Brain microvascular endothelial cell (primary cell): ENCODE measurements around the gene SLC22A23.
A peak's percentile ranks its signal among the peaks of the same experiment; 100 is the strongest.

Experiments
- DNase-seq: peaks from one replicate; pipeline ENCODE4 v3.0.0-alpha.2; 2020
- H3K27ac ChIP-seq: fragments of 250-450 bp; sonication (Bioruptor Pico); 2 replicates; pipeline ENCODE4 v1.5.1; 2020; ENCODE audit warnings: mild to moderate bottlenecking, moderate library complexity
- H3K27me3 ChIP-seq: fragments of 250-450 bp; sonication (Bioruptor Pico); replicated peaks from 2 replicates; pipeline ENCODE4 v1.5.1; 2020; ENCODE audit warnings: mild to moderate bottlenecking
- H3K36me3 ChIP-seq: fragments of 250-450 bp; sonication (Bioruptor Pico); replicated peaks from 2 replicates; pipeline ENCODE4 v1.5.1; 2020; ENCODE audit warnings: mild to moderate bottlenecking
- H3K4me3 ChIP-seq: 2 replicates; pipeline ENCODE4 v1.5.1; 2011; ENCODE audit warnings: low read depth, mild to moderate bottlenecking, control low read depth, low read length, moderate library complexity
- in situ Hi-C: cut with HindIII; loops from 2 replicates; pipeline ENCODE4 v1.10.0; 2017; ENCODE audit warnings: low sequenced_read_pairs, low pct_ligation_motif_present
- TF ChIP-seq, protein P1 (sequence below): IDR thresholded peaks from 2 replicates; pipeline ENCODE4 v1.5.1; 2011; ENCODE audit warnings: low read depth, mild to moderate bottlenecking, moderate library complexity, low read length, control low read depth, inconsistent platforms; ENCODE audit errors: missing control alignments

SLC22A23 gene

DNA sequence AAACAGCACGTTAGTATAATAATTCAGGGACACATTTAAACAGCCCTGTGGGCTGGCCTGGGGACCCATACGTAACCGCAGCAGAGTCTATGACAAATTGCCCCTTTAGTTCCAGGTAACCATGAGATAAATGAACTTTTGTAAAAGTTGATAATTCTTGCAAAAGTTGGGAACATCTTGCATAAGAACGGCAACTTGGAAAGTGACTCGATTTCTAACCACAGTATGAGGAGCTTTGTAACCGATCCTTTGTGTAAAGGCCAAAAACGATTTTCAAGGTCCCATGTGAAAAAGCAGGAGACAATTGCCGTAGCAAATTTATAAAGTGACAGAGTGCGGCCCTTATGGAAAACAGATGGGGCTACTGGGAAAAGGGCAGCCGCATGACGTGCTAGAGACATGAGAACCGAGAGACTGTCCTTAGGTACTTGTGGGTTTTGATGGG is 116.5 kb downstream of the SLC22A23 start:
- TF ChIP-seq, protein P1, sequence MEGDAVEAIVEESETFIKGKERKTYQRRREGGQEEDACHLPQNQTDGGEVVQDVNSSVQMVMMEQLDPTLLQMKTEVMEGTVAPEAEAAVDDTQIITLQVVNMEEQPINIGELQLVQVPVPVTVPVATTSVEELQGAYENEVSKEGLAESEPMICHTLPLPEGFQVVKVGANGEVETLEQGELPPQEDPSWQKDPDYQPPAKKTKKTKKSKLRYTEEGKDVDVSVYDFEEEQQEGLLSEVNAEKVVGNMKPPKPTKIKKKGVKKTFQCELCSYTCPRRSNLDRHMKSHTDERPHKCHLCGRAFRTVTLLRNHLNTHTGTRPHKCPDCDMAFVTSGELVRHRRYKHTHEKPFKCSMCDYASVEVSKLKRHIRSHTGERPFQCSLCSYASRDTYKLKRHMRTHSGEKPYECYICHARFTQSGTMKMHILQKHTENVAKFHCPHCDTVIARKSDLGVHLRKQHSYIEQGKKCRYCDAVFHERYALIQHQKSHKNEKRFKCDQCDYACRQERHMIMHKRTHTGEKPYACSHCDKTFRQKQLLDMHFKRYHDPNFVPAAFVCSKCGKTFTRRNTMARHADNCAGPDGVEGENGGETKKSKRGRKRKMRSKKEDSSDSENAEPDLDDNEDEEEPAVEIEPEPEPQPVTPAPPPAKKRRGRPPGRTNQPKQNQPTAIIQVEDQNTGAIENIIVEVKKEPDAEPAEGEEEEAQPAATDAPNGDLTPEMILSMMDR = no peak
- Histone ChIP-seq H3K27ac (peak overlapping the region; percentile 60), H3K36me3 (no peaks in the 10 kb centered on the region), H3K27me3 (no peaks in the 10 kb centered on the region), H3K4me3 (no peak overlapping the region)
- in situ Hi-C loops = no loop called here
- DNase-seq = no peak

DNA sequence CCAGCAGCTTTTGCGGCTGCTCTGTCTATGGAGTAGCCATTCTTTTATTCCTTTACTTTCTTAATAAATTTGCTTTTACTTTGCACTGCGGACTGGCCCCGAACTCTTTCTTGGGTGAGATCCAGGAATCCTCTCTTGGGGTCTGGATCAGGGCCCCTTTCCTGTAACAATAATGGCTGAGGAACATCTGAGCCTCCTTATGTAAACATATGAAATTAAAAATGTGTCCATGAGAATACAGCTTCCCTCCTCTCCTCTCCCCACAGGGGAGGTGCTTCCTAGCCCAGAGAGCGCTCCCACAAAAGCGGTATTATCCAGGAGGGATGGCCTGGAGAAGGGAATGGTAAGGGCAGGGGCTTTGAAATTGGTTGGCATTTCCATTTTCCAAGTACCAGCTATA is 117.0 kb downstream of the SLC22A23 start:
- Histone ChIP-seq H3K36me3 (no peaks in the 10 kb centered on the region), H3K27me3 (no peaks in the 10 kb centered on the region), H3K4me3 (no peak overlapping the region), H3K27ac (no peak overlapping the region)
- DNase-seq = no peak
- in situ Hi-C loops = no loop called here
- TF ChIP-seq, protein P1 = no peak

DNA sequence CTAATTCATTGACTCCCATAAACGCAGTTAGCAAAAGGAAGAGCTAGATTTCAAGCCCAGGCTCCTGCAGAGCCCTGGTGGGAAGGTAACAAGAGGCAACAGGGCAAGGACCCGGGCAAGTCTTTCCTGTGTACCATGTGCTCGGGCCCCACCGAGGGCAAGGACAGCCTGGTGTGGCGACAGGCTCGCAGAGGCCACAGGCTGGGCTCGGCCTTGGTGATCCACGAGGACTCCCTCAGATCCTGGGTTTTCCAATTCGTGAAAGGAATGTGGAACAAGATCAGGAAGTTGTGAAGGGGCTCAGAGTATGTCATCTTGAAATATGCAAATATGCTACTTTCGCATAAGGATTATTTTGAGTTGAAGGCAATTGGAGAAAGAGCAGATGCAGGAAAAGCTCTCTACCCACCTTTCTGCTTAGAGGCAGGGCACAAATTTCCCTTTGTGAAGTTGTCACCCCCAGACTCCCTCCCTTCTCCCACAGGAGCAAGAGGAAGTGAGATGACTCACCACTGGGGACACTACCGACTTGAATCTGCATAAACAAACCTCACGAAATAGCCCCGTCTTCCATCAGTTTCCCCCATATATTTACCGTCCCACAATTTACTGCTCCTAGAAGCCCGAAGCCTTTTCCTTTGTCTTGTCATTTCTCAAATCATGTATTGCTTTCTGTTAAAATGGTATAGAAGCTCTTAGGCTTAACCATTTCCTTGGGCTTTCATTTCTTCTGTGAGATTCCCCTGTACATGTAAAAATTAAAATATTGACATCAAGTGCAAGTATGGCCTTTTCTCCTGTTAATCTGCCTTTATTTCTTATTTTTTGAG is 119.1 kb downstream of the SLC22A23 start:
- H3K4me3 ChIP-seq = no peak overlapping the region
- no peak for DNase-seq
- in situ Hi-C loops = no loop called here
- no peaks in the 10 kb centered on the region for H3K27me3 ChIP-seq
- TF ChIP-seq, protein P1 = peak; percentile 11
- H3K27ac ChIP-seq = peak overlapping the region; percentile 35
- H3K36me3 ChIP-seq = no peaks in the 10 kb centered on the region

DNA sequence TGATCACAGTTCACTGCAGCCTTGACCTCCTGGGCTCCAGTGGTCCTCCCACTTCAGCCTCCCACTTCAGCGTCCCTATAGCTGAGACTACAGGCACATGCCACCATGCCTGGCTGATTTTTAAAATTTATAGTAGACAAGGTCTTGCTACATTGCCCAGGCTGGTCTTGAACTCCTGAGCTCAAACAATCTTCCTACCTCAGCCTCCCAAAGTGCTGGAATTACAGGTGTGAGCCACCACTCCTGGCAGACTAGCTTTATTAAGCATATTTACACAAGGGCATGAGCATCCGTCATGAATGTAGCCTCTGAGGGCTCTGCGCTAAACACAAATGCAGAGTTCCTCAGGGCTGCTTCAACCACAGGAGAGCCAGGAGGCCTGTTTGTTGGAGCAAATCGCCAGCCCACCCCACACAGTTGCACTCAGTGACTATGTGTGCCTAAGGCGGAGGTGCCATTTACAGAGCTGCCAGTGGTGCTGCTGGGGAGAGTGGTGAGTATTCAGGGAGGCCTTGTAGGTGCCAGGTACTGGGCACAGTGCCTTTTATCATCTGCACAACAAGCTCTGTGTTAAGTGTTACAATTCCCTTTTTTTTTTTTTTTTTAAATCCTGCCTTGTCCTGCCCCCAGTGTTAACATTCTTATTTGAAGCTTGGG is 119.9 kb downstream of the SLC22A23 start:
- Histone ChIP-seq H3K27ac (no peak overlapping the region), H3K4me3 (no peak overlapping the region), H3K36me3 (no peaks in the 10 kb centered on the region), H3K27me3 (no peaks in the 10 kb centered on the region)
- in situ Hi-C loops = no loop called here
- DNase-seq = no peak
- TF ChIP-seq, protein P1 = no peak

DNA sequence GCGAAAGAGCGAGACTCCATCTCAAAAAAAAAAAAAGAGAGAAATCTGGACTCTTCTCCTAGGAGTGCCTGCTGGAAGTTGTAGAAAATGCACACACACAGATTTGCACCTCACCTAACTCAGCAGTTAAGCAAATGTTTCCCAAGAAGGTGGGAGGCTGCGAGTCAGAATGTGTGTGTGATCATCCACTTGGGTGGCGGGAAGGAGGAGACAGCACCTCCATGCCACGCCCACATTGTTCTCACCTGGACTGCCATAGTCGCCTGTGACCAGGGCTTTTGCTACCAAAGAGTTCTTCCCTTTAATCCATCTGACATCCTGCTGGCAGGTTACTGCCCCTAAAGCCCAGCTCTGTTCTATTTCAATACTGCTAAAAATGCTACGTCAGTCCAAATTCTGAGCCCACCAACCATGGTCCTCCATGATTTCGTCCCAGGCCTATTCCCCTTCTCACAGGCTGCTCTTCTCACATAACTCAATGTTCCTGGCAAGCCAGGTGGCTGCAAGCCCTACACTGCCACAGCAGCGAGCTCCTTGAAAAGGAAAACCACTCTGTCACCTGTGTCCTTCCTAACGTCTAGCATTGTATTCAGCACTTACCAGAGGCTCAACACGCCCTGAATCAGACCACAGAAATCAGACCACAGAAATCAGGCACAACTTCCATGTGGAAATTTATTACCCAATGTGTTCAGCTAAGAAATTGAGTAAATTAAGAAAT is 120.6 kb downstream of the SLC22A23 start:
- H3K27me3 ChIP-seq = no peaks in the 10 kb centered on the region
- DNase-seq = no peak
- no peak overlapping the region for H3K27ac ChIP-seq
- H3K4me3 ChIP-seq = no peak overlapping the region
- TF ChIP-seq, protein P1 = no peak
- in situ Hi-C loops = no loop called here
- H3K36me3 ChIP-seq = no peaks in the 10 kb centered on the region
